ENCODE measurements around the gene ZNF799. TPM values are rescaled to one million over a fixed set of nuclear protein-coding genes. Genes with fewer than 3 reads are reported as not detected.

Gene ZNF799
- 1.7 and 1.9 TPM in 2 replicates for total RNA-seq

GRCh38 chr19:12400633-12401502 lies at the start of gene ZNF799:
Gene ZNF799, minus strand, starts transcription at chr19:12401271. Its CDS starts 201 bp downstream, at chr19:12401070.

DNA sequence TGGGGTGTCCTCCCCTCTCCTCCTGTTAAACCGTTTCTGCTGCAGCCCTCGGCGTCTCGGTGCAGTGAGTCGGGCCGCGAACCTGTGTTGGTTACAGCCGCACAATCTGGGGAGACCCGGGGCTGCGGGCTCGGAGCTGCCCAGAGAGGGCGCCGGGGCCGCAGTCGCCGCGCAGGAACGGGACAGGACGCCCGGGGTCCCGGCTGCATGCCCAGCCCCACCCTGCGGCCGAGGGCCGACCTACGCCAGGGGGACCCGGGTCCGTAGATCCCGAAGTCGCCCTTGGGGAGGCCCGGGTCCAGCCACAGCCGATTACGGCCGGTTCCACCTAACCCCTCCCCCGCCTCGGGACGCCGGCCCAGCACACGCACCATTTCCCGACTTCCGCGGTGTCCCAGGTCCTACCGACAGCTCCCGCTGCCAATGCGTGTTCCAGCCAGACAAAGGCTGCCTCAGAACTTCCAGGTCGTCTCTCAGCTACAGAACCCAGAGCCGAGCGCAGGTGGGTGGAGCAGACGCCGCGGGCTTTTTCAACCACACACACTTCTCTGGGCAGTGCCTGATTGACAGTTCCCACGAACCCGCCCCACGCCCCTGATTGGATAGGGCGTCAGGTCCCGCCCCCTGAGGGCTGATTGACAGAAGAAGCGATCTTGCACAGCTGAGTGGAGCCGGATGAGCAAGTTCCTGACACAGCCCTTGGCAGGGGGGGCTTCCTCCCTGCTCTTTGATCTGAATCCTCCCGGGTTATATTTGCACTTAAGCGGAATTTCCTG lies 39.7 kb upstream of the ZNF799 start, which contains the start of gene ZNF443:
Gene ZNF443, minus strand, starts transcription at position 481 of the 776 bp plus-strand sequence. Its CDS starts 107 bp downstream, at position 374.

DNA sequence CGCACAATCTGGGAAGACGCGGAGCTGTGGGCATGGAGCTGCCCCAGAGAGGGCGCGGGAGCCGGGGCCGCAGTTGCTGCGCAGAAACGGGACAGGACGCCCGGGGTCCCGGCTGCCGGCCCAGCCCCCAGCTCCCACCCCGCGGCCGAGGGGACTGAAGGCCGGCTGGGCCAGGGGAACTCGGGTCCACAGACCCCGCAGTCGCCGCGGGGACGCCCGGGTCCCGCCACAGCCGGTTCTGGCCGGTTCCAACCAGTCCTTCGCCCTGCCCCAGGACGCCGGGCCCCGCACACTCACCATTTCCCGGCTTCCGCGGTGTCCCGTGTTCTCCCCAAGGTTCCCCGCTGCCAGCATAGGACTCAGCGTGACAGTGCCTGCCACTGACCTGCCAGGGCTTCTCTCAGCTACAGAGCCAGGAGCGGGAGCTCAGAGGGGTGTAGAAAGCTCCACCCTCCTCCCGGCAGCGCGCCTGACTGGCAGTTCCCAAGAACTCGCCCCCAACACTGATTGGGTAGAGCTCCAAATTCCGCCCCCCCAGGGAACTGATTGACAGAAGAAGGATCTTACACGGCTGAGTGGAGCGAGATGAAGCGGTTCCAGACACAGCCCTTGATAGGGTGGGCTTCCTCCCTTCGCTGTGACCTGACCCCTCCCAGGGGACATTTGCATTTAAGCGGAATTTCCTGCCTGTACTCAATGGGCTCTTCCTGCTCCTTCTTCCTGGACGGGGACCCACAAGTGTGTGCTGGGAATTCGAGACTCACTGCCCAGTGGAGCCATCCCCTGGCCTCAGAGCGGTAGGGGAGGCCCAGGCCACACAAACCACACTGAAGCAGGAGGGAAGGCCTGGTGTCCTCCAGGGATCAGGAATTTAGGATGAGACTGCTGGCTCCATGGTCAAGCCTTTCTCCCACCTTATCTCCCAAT lies 35.6 kb downstream of the ZNF799 start, which contains the start of gene ZNF442:
Gene ZNF442, minus strand, starts transcription at position 448 of the 927 bp plus-strand sequence. CDS start 2,052 bp downstream, outside the sequence.

Other genes starting within 250 kb of the ZNF799 start
- gene ZNF625, start 244.5 kb downstream of the ZNF799 start, total RNA-seq, result 6.7 and 8.8 TPM in 2 replicates
- 5.5 and 6.3 TPM in 2 replicates for gene ZNF136, start 238.2 kb downstream of the ZNF799 start, total RNA-seq
- 10.2 and 11.0 TPM in 2 replicates for gene ZNF44, start 106.4 kb downstream of the ZNF799 start, total RNA-seq
- 5.2 and 5.4 TPM in 2 replicates for gene ZNF563, start 67.6 kb downstream of the ZNF799 start, total RNA-seq
- 3.8 and 4.3 TPM in 2 replicates for gene ZNF442, start 35.6 kb downstream of the ZNF799 start, total RNA-seq
- 2.4 and 2.6 TPM in 2 replicates for gene ZNF443, start 39.8 kb upstream of the ZNF799 start, total RNA-seq
- 3.2 and 3.8 TPM in 2 replicates for gene ZNF709, start 83.5 kb upstream of the ZNF799 start, total RNA-seq
- gene ZNF564, start 150.2 kb upstream of the ZNF799 start, total RNA-seq, result 7.6 and 8.2 TPM in 2 replicates
- 6.7 and 7.4 TPM in 2 replicates for gene ZNF490, start 209.5 kb upstream of the ZNF799 start, total RNA-seq
- gene ZNF791, start 209.6 kb upstream of the ZNF799 start, total RNA-seq, result 8.8 and 11.8 TPM in 2 replicates